Naive thymus-derived CD4-positive, alpha-beta T cell (primary cell): Measurements from ENCODE around the gene BRINP3. TPM values are rescaled to one million over a fixed set of nuclear protein-coding genes. Genes with fewer than 3 reads are reported as not detected.

Source experiments
- ATAC-seq: fragments of 150-1000 bp; cut with Tn5 transposase; 2 replicates; pipeline ENCODE4 v1.10.0; 2021; ENCODE audit warnings: mild to moderate bottlenecking, moderate library complexity
- CTCF ChIA-PET: fragments of 350-600 bp; sonication (Branson Sonifier 250); formaldehyde crosslinking; loops from one replicate; lab custom pipeline; 2021; ENCODE audit warnings: antibody characterized with exemption; lab: Charles Lee
- POLR2A ChIA-PET: fragments of 350-600 bp; sonication (Branson Sonifier 250); formaldehyde crosslinking; loops from one replicate; lab custom pipeline; 2021; ENCODE audit warnings: antibody characterized with exemption, inconsistent platforms; lab: Charles Lee
- DNase-seq, 9 donors: peaks; one replicate each; pipeline versions ENCODE4 v3.0.0 to v3.0.0-alpha.2; 2020 to 2022; ENCODE audit warnings: mixed read lengths in 1 of 9
- H3K27ac ChIP-seq: one replicate; pipeline ENCODE4 v1.7.0; 2013; ENCODE audit warnings: mild to moderate bottlenecking, low read depth, low read length, moderate library complexity
- H3K27me3 ChIP-seq, 2 donors: one replicate each; pipeline ENCODE4 v1.7.0; 2013; ENCODE audit warnings: low read length in 2 of 2, mild to moderate bottlenecking in 2 of 2, moderate library complexity in 2 of 2; ENCODE audit not compliant: control insufficient read depth in 2 of 2, insufficient read depth in 2 of 2
- H3K36me3 ChIP-seq, 3 experiments: 1 replicate in 2 of 3; 2 replicates in 1 of 3; pipeline ENCODE4 v1.7.0; 2013; ENCODE audit warnings: low read length in 3 of 3, mild to moderate bottlenecking in 3 of 3, moderate library complexity in 1 of 3; ENCODE audit not compliant: insufficient read depth in 3 of 3, control insufficient read depth in 2 of 3
- H3K4me1 ChIP-seq, 2 donors: one replicate each; pipeline ENCODE4 v1.7.0; 2013; ENCODE audit warnings: low read length in 2 of 2, mild to moderate bottlenecking in 2 of 2, moderate library complexity in 1 of 2; ENCODE audit not compliant: control insufficient read depth in 2 of 2, insufficient read depth in 2 of 2
- H3K4me3 ChIP-seq: 2 replicates; pipeline ENCODE4 v1.7.0; 2013; ENCODE audit warnings: mild to moderate bottlenecking, low read length
- H3K9me3 ChIP-seq, 3 experiments: 1 replicate in 2 of 3; 2 replicates in 1 of 3; pipeline ENCODE4 v1.7.0; 2013; ENCODE audit warnings: low read length in 3 of 3; ENCODE audit not compliant: control insufficient read depth in 2 of 3
- H3K27ac Mint-ChIP-seq, 9 donors: one replicate each; pipeline ENCODE4 v1.8.0; 2020 to 2022; ENCODE audit warnings: mixed read lengths in 9 of 9, mild to moderate bottlenecking in 8 of 9, moderate library complexity in 5 of 9, inconsistent platforms in 2 of 9
- H3K27me3 Mint-ChIP-seq, 5 donors: one replicate each; pipeline ENCODE4 v1.8.0; 2021 to 2022; ENCODE audit warnings: mixed read lengths in 5 of 5, mild to moderate bottlenecking in 1 of 5
- H3K36me3 Mint-ChIP-seq, 5 donors: one replicate each; pipeline ENCODE4 v1.8.0; 2020 to 2022; ENCODE audit warnings: mixed read lengths in 5 of 5, mild to moderate bottlenecking in 3 of 5, inconsistent platforms in 1 of 5
- H3K4me1 Mint-ChIP-seq, 7 donors: one replicate each; pipeline ENCODE4 v1.8.0; 2020 to 2022; ENCODE audit warnings: mixed read lengths in 7 of 7, mild to moderate bottlenecking in 3 of 7, inconsistent platforms in 1 of 7
- H3K4me3 Mint-ChIP-seq, 10 donors: one replicate each; pipeline ENCODE4 v1.8.0; 2020 to 2022; ENCODE audit warnings: mild to moderate bottlenecking in 10 of 10, mixed read lengths in 10 of 10, moderate library complexity in 6 of 10, inconsistent platforms in 2 of 10
- H3K9me3 Mint-ChIP-seq, 11 donors: one replicate each; pipeline ENCODE4 v1.8.0; 2020 to 2022; ENCODE audit warnings: mixed read lengths in 11 of 11, mild to moderate bottlenecking in 4 of 11, inconsistent platforms in 1 of 11, moderate library complexity in 1 of 11
- intact Hi-C, 2 donors: fragments of 100-400 bp; cut with micrococcal nuclease; formaldehyde crosslinking; loops; one replicate each; pipeline ENCODE4 v1.15.1; 2023
- polyA plus RNA-seq, 2 donors: library from polyadenylated mRNA; unstranded; fragments of 300-500 nt; fragmentation: Illumina TruSeq; gene quantifications; one replicate each; pipeline ENCODE4 v1.2.3, GENCODE V29; 2021
- total RNA-seq, 6 experiments: library from RNA in 5 of 6; stranded (reverse) in 5 of 6; gene quantifications; 1 replicate in 5 of 6; 2 replicates in 1 of 6; pipeline ENCODE4 v1.2.3 and lab custom pipeline; 2021 to 2026

Gene BRINP3
- total and polyA plus RNA-seq, 7 experiments from 2014 or later: not detected

- POLR2A ChIA-PET: no interaction called here
Observed at GRCh38 chr1:190176776-190177175, 300.9 kb downstream of the BRINP3 start.

GRCh38 chr1:190175320-190175719 lies 302.3 kb downstream of the BRINP3 start:
- H3K27ac Mint-ChIP-seq: no peak overlapping the region
- no peaks in the 10 kb centered on the region for H3K27me3 ChIP-seq
- intact Hi-C loops: no loop called here
- H3K4me3 Mint-ChIP-seq: no peak overlapping the region
- ATAC-seq: no peak
- H3K4me1 ChIP-seq: no peaks in the 10 kb centered on the region
- no peaks in the 10 kb centered on the region for H3K27me3 Mint-ChIP-seq
- no peaks in the 10 kb centered on the region for H3K36me3 ChIP-seq
- H3K27ac ChIP-seq: no peak overlapping the region
- H3K9me3 ChIP-seq: no peaks in the 10 kb centered on the region
- ChIA-PET CTCF (no interaction called here), POLR2A (no interaction called here)
- no peak overlapping the region for H3K4me3 ChIP-seq
- H3K9me3 Mint-ChIP-seq: peaks cover 0 to 9% (median 0%) of the 10 kb centered on the region in 11 donors
- no peaks in the 10 kb centered on the region for H3K4me1 Mint-ChIP-seq
- DNase-seq: no peak
- no peaks in the 10 kb centered on the region for H3K36me3 Mint-ChIP-seq

More at GRCh38 chr1:190176776-190177175, 300.9 kb downstream of the BRINP3 start:
- no peak overlapping the region for H3K27ac ChIP-seq
- DNase-seq (no peak), ATAC-seq (no peak)
- Mint-ChIP-seq H3K27me3 (no peaks in the 10 kb centered on the region), H3K9me3 (peaks cover 0 to 10% (median 3%) of the 10 kb centered on the region in 11 donors), H3K36me3 (no peaks in the 10 kb centered on the region), H3K27ac (no peak overlapping the region), H3K4me1 (no peaks in the 10 kb centered on the region), H3K4me3 (no peak overlapping the region)
- no peaks in the 10 kb centered on the region for H3K27me3 ChIP-seq
- intact Hi-C loops: no loop called here
- H3K36me3 ChIP-seq: no peaks in the 10 kb centered on the region
- no peaks in the 10 kb centered on the region for H3K4me1 ChIP-seq
- H3K9me3 ChIP-seq: no peaks in the 10 kb centered on the region
- CTCF ChIA-PET: no interaction called here
- no peak overlapping the region for H3K4me3 ChIP-seq

- H3K9me3 Mint-ChIP-seq: peaks cover 0 to 11% (median 0%) of the 10 kb centered on the region in 11 donors
Observed at GRCh38 chr1:190172651-190173430, 304.8 kb downstream of the BRINP3 start.

GRCh38 chr1:190170321-190170720 lies 307.3 kb downstream of the BRINP3 start:
- H3K4me3 ChIP-seq: no peak overlapping the region
- intact Hi-C loops: no loop called here
- ChIA-PET CTCF (no interaction called here), POLR2A (no interaction called here)
- Mint-ChIP-seq H3K4me1 (no peaks in the 10 kb centered on the region), H3K4me3 (no peak overlapping the region), H3K9me3 (peaks cover 0 to 8% (median 0%) of the 10 kb centered on the region in 11 donors), H3K27ac (no peak overlapping the region), H3K27me3 (no peaks in the 10 kb centered on the region), H3K36me3 (no peaks in the 10 kb centered on the region)
- no peak for ATAC-seq
- H3K9me3 ChIP-seq: no peaks in the 10 kb centered on the region
- H3K4me1 ChIP-seq: no peaks in the 10 kb centered on the region
- no peaks in the 10 kb centered on the region for H3K27me3 ChIP-seq
- no peak overlapping the region for H3K27ac ChIP-seq
- no peaks in the 10 kb centered on the region for H3K36me3 ChIP-seq
- DNase-seq: no peak

More at GRCh38 chr1:190172651-190173430, 304.8 kb downstream of the BRINP3 start:
- H3K27ac Mint-ChIP-seq: no peak overlapping the region
- Histone ChIP-seq H3K27me3 (no peaks in the 10 kb centered on the region), H3K4me1 (no peaks in the 10 kb centered on the region), H3K9me3 (no peaks in the 10 kb centered on the region), H3K4me3 (no peak overlapping the region), H3K36me3 (no peaks in the 10 kb centered on the region), H3K27ac (no peak overlapping the region)
- POLR2A ChIA-PET: no interaction called here
- H3K4me1 Mint-ChIP-seq: no peaks in the 10 kb centered on the region
- intact Hi-C loops: no loop called here
- H3K27me3 Mint-ChIP-seq: no peaks in the 10 kb centered on the region
- no peaks in the 10 kb centered on the region for H3K36me3 Mint-ChIP-seq
- no peak overlapping the region for H3K4me3 Mint-ChIP-seq
- CTCF ChIA-PET: no interaction called here
- ATAC-seq (no peak), DNase-seq (no peak)

GRCh38 chr1:190169311-190170067 lies 308.2 kb downstream of the BRINP3 start:
- ChIA-PET CTCF (no interaction called here), POLR2A (no interaction called here)
- H3K27ac ChIP-seq: no peak overlapping the region
- DNase-seq (no peak), ATAC-seq (no peak)
- Mint-ChIP-seq H3K27ac (no peak overlapping the region), H3K36me3 (no peaks in the 10 kb centered on the region), H3K27me3 (no peaks in the 10 kb centered on the region), H3K4me3 (no peak overlapping the region), H3K9me3 (peaks cover 0 to 8% (median 1%) of the 10 kb centered on the region in 11 donors), H3K4me1 (no peaks in the 10 kb centered on the region)
- no peaks in the 10 kb centered on the region for H3K9me3 ChIP-seq
- intact Hi-C loops: no loop called here
- H3K27me3 ChIP-seq: no peaks in the 10 kb centered on the region
- no peaks in the 10 kb centered on the region for H3K4me1 ChIP-seq
- H3K4me3 ChIP-seq: no peak overlapping the region
- H3K36me3 ChIP-seq: no peaks in the 10 kb centered on the region

- Histone ChIP-seq H3K4me1 (no peaks in the 10 kb centered on the region), H3K4me3 (no peak overlapping the region), H3K27me3 (no peaks in the 10 kb centered on the region), H3K36me3 (no peaks in the 10 kb centered on the region), H3K9me3 (no peaks in the 10 kb centered on the region), H3K27ac (no peak overlapping the region)
- ATAC-seq: no peak
- H3K27ac Mint-ChIP-seq: no peak overlapping the region
- H3K4me1 Mint-ChIP-seq: no peaks in the 10 kb centered on the region
- DNase-seq: no peak
- intact Hi-C loops: no loop called here
- no peaks in the 10 kb centered on the region for H3K27me3 Mint-ChIP-seq
- CTCF ChIA-PET: no interaction called here
- H3K36me3 Mint-ChIP-seq: no peaks in the 10 kb centered on the region
- no peak overlapping the region for H3K4me3 Mint-ChIP-seq
- H3K9me3 Mint-ChIP-seq: peaks cover 0 to 8% (median 1%) of the 10 kb centered on the region in 11 donors
- POLR2A ChIA-PET: no interaction called here
Observed at GRCh38 chr1:190168893-190169280, 308.8 kb downstream of the BRINP3 start.
